Measurements from ENCODE around the gene TMEM120B. TPM values are rescaled to one million over a fixed set of nuclear protein-coding genes. Genes with fewer than 3 reads are reported as not detected.

The TMEM120B gene
- total RNA-seq, 1 experiment from 2014 or later, result 18.5 TPM

DNA sequence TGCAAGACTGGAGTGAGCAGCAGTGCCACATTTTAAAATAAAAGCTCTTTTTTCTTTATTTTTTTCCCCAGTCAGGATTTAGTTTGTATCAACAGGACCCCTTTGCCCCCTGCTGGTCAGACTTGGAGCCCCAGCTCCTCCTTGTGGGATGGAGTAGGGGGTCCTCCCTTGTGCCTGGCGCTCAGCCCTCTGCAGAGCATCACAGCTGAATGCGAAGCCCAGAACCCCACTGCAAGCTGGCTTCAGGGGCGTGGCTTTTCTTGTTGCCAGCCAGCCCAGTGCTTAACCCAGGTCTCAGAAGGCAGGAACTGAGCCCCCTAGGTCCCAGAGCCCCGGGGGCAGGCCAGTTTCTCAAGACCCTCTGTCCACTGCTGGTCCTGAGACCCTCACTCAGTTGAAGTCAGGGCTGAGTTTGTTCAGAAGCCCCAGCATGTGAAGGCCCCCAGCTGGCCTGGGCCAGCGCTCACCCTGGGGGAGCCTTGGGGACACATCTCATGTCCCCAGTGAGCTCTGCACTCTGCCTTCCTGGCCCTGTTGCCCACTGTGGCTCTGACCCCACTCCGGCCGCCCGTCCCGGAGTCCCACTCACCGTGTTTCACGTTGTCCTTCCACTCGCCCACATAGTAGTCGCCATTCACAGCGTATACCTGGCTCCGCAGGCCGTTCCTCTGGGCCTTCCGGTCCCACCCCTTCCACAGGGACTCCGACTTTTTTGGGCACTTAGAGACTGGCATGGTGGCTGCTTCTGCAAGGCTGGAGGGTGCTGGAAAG lies 43.6 kb upstream of the TMEM120B start:
- H3F3A ChIP-seq (ENCODE audit: low read length, unreplicated experiment), result no peaks in the 10 kb centered on the region
- no peak overlapping the region for H2AFZ ChIP-seq (ENCODE audit: low read length)
- no peak overlapping the region for H3K9ac ChIP-seq (ENCODE audit: low read length)
- no peaks in the 10 kb centered on the region for H3K9me2 ChIP-seq (replicated peaks; ENCODE audit: low read length)
- no peak overlapping the region for H3K4me3 ChIP-seq (ENCODE audit: low read length)
- no peak overlapping the region for H3K4me2 ChIP-seq (ENCODE audit: low read length)
- CTCF ChIA-PET, result interaction anchor here (0.5 to 1.8 kb wide), 9 partner anchors 23 to 1195 kb away, joined by 3 to 49 read pairs (median 4); partner anchors contain the start of gene ORAI1
- intact Hi-C loops (cut with micrococcal nuclease), result loop anchor here (1.0 kb wide), 1 partner anchor 117 kb away; no protein-coding TSS in a partner anchor
- no peaks in the 10 kb centered on the region for H3K79me2 ChIP-seq (ENCODE audit: low read length)
- POLR2A ChIA-PET (ENCODE audit: unreplicated experiment), result no interaction called here
- H3K36me3 ChIP-seq (ENCODE audit: low read depth, low read length), result no peaks in the 10 kb centered on the region
- DNase-seq (peak; percentile 61), ATAC-seq (no peak)
- H3K4me1 ChIP-seq (ENCODE audit: insufficient read depth, low read length), result peaks cover 10% of the 10 kb centered on the region
- no peaks in the 10 kb centered on the region for H4K20me1 ChIP-seq (ENCODE audit: low read length)
- no peaks in the 10 kb centered on the region for H3K27me3 ChIP-seq (ENCODE audit: low read length)
- H3K9me3 ChIP-seq (ENCODE audit: low read length), result no peaks in the 10 kb centered on the region
- H3K27ac ChIP-seq (ENCODE audit: low read length), result no peak overlapping the region
- TF ChIP-seq EZH2phosphoT487 (IDR thresholded peaks at IDR 0.05; ENCODE audit: borderline replicate concordance, low read length), result no peak
- TF ChIP-seq, protein P1, sequence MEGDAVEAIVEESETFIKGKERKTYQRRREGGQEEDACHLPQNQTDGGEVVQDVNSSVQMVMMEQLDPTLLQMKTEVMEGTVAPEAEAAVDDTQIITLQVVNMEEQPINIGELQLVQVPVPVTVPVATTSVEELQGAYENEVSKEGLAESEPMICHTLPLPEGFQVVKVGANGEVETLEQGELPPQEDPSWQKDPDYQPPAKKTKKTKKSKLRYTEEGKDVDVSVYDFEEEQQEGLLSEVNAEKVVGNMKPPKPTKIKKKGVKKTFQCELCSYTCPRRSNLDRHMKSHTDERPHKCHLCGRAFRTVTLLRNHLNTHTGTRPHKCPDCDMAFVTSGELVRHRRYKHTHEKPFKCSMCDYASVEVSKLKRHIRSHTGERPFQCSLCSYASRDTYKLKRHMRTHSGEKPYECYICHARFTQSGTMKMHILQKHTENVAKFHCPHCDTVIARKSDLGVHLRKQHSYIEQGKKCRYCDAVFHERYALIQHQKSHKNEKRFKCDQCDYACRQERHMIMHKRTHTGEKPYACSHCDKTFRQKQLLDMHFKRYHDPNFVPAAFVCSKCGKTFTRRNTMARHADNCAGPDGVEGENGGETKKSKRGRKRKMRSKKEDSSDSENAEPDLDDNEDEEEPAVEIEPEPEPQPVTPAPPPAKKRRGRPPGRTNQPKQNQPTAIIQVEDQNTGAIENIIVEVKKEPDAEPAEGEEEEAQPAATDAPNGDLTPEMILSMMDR (conservative IDR thresholded peaks at IDR 0.05; ENCODE audit: low read depth, low read length), result peak; percentile 88
- no TSS peak for BruUV-seq (replicated peaks)

DNA sequence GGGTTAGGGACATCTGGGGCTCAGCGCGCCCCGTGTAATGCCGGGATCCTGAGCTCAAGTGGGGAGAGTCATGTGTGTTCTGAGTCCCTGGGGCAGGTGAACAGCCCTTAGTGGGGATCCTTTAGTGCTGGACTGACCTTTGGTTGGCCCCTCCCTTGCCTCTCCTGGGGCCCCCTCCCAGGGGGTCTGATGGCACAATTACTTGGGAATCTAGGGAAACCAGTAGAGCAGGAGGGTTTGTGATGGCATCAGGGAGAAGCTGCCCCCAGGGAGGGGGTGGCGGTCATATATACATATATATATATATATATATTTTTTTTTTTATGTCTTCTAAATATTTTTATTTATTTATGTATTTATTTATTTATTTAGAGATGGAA lies 43.0 kb upstream of the TMEM120B start, which contains the start of gene MORN3:
Gene MORN3, minus strand, starts transcription at position 134 of the 380 bp plus-strand sequence. CDS start 171 bp downstream, outside the sequence.
- ATAC-seq, result no peak
- DNase-seq, result peak; percentile 29
- no peaks in the 10 kb centered on the region for H4K20me1 ChIP-seq (ENCODE audit: low read length)
- no peaks in the 10 kb centered on the region for H3K27me3 ChIP-seq (ENCODE audit: low read length)
- H3K9me2 ChIP-seq (replicated peaks; ENCODE audit: low read length), result no peaks in the 10 kb centered on the region
- H3K4me1 ChIP-seq (ENCODE audit: insufficient read depth, low read length), result peaks cover 10% of the 10 kb centered on the region
- no peaks in the 10 kb centered on the region for H3K79me2 ChIP-seq (ENCODE audit: low read length)
- no peak within 1 kb of the TSS for H3K4me2 ChIP-seq (ENCODE audit: low read length)
- intact Hi-C loops (cut with micrococcal nuclease), result no loop called here
- H3K9me3 ChIP-seq (ENCODE audit: low read length), result no peaks in the 10 kb centered on the region
- H3F3A ChIP-seq (ENCODE audit: low read length, unreplicated experiment), result no peaks in the 10 kb centered on the region
- H3K9ac ChIP-seq (ENCODE audit: low read length), result no peak within 1 kb of the TSS
- H3K4me3 ChIP-seq (ENCODE audit: low read length), result no peak within 1 kb of the TSS
- no peak within 1 kb of the TSS for H3K27ac ChIP-seq (ENCODE audit: low read length)
- H2AFZ ChIP-seq (ENCODE audit: low read length), result no peak within 1 kb of the TSS
- ChIA-PET POLR2A (ENCODE audit: unreplicated experiment) (no interaction called here), CTCF (interaction anchor here (0.6 to 1.8 kb wide), 2 partner anchors 117 to 1196 kb away, joined by 3 to 49 read pairs; no protein-coding TSS in a partner anchor)
- H3K36me3 ChIP-seq (ENCODE audit: low read depth, low read length), result no peaks in the 10 kb centered on the region
- no TSS peak for BruUV-seq (replicated peaks)
- no peak for TF ChIP-seq EZH2 (IDR thresholded peaks at IDR 0.05; ENCODE audit: low read length, unreplicated experiment)
- no peak for TF ChIP-seq EZH2phosphoT487 (IDR thresholded peaks at IDR 0.05; ENCODE audit: borderline replicate concordance, low read length)
- TF ChIP-seq, protein P1 (conservative IDR thresholded peaks at IDR 0.05; ENCODE audit: low read depth, low read length), result no peak
